ENCODE measurements around the gene LSAMP. TPM values are rescaled to one million over a fixed set of nuclear protein-coding genes. Genes with fewer than 3 reads are reported as not detected.

LSAMP gene
- total RNA-seq, 1 donor = 3.3 TPM

DNA sequence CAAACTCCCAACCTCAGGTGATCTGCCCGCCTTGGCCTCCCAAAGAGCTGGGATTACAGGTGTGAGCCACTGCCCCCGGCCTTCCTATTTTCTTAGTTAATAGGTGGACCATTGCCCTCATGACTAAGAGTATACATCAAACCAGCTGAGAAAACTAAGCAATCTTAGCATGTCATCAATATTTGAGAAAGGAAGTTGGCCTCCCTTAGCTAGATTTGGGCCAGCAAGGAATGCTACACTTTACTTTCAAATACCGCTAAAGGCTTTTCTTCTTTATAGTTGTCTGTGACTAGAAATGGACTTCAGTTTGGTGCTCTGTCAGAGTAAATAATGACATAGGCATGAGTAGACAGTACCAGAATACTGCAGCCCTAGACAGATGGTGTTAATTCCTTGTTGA is 622.7 kb downstream of the LSAMP start:
- no peak for DNase-seq (ENCODE audit: insufficient read length, low spot score, missing footprints)
- no peak overlapping the region for H3K27ac ChIP-seq (ENCODE audit: low read depth, low read length)
- no peaks in the 10 kb centered on the region for H3K4me1 ChIP-seq (ENCODE audit: insufficient read depth, low read length)
- H3K9me3 ChIP-seq (ENCODE audit: low read depth, low read length) = no peaks in the 10 kb centered on the region
- H3K4me3 ChIP-seq (ENCODE audit: insufficient read depth, low read length) = no peak overlapping the region
- no peak overlapping the region for H2AFZ ChIP-seq (ENCODE audit: low read length)
- H3K4me2 ChIP-seq (ENCODE audit: insufficient read depth, low read length) = no peak overlapping the region
- H3K27me3 ChIP-seq (ENCODE audit: insufficient read depth, low read length) = no peaks in the 10 kb centered on the region
- TF ChIP-seq, protein P1, sequence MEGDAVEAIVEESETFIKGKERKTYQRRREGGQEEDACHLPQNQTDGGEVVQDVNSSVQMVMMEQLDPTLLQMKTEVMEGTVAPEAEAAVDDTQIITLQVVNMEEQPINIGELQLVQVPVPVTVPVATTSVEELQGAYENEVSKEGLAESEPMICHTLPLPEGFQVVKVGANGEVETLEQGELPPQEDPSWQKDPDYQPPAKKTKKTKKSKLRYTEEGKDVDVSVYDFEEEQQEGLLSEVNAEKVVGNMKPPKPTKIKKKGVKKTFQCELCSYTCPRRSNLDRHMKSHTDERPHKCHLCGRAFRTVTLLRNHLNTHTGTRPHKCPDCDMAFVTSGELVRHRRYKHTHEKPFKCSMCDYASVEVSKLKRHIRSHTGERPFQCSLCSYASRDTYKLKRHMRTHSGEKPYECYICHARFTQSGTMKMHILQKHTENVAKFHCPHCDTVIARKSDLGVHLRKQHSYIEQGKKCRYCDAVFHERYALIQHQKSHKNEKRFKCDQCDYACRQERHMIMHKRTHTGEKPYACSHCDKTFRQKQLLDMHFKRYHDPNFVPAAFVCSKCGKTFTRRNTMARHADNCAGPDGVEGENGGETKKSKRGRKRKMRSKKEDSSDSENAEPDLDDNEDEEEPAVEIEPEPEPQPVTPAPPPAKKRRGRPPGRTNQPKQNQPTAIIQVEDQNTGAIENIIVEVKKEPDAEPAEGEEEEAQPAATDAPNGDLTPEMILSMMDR (IDR thresholded peaks at IDR 0.05; ENCODE audit: extremely low read depth, low read depth, low read length) = no peak
- H4K20me1 ChIP-seq (ENCODE audit: insufficient read depth, low read length) = no peaks in the 10 kb centered on the region
- H3K79me2 ChIP-seq (ENCODE audit: insufficient read depth, low read length) = no peaks in the 10 kb centered on the region
- H3K36me3 ChIP-seq (ENCODE audit: insufficient read depth, low read length) = no peaks in the 10 kb centered on the region

GRCh38 chr3:115819785-115820384 is 625.4 kb downstream of the LSAMP start:
- Histone ChIP-seq H2AFZ (ENCODE audit: low read length) (no peak overlapping the region), H3K9me3 (ENCODE audit: low read depth, low read length) (no peaks in the 10 kb centered on the region), H3K27ac (ENCODE audit: low read depth, low read length) (no peak overlapping the region), H3K79me2 (ENCODE audit: insufficient read depth, low read length) (no peaks in the 10 kb centered on the region), H3K4me1 (ENCODE audit: insufficient read depth, low read length) (no peaks in the 10 kb centered on the region), H3K36me3 (ENCODE audit: insufficient read depth, low read length) (no peaks in the 10 kb centered on the region), H3K27me3 (ENCODE audit: insufficient read depth, low read length) (no peaks in the 10 kb centered on the region), H3K4me2 (ENCODE audit: insufficient read depth, low read length) (no peak overlapping the region), H3K4me3 (ENCODE audit: insufficient read depth, low read length) (no peak overlapping the region), H4K20me1 (ENCODE audit: insufficient read depth, low read length) (no peaks in the 10 kb centered on the region)
- DNase-seq (ENCODE audit: insufficient read length, low spot score, missing footprints) = peak; percentile 77
- TF ChIP-seq, protein P1 (IDR thresholded peaks at IDR 0.05; ENCODE audit: extremely low read depth, low read depth, low read length) = peak; percentile 99

- Histone ChIP-seq H3K9me3 (ENCODE audit: low read depth, low read length) (no peaks in the 10 kb centered on the region), H2AFZ (ENCODE audit: low read length) (no peak overlapping the region), H3K27ac (ENCODE audit: low read depth, low read length) (no peak overlapping the region), H3K4me3 (ENCODE audit: insufficient read depth, low read length) (no peak overlapping the region), H4K20me1 (ENCODE audit: insufficient read depth, low read length) (no peaks in the 10 kb centered on the region), H3K36me3 (ENCODE audit: insufficient read depth, low read length) (no peaks in the 10 kb centered on the region), H3K27me3 (ENCODE audit: insufficient read depth, low read length) (no peaks in the 10 kb centered on the region), H3K79me2 (ENCODE audit: insufficient read depth, low read length) (no peaks in the 10 kb centered on the region), H3K4me1 (ENCODE audit: insufficient read depth, low read length) (no peaks in the 10 kb centered on the region), H3K4me2 (ENCODE audit: insufficient read depth, low read length) (peak overlapping the region; percentile 4)
- TF ChIP-seq, protein P1 (IDR thresholded peaks at IDR 0.05; ENCODE audit: extremely low read depth, low read depth, low read length) = peak; percentile 95
- peak; percentile 86 for DNase-seq (ENCODE audit: insufficient read length, low spot score, missing footprints)
Observed at GRCh38 chr3:115814778-115815380, 630.4 kb downstream of the LSAMP start.

DNA sequence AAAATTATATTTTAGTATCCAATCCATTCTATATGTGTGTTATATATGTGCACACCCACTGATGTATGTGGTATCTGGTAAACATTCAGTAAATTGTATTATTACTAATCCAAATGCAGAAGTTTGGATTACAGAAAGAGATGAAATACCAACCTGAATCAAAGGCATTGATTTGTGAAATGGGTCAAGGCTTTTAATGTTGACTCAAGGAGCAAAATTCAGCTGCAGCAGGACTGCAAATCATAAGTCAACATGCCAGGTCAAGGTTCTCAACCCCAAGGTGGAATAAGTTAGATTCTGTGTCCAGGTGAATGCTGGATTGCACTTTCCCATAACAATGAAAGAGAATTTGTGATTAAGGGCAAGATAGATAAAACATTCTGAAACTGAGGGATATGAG is 631.3 kb downstream of the LSAMP start:
- H3K27me3 ChIP-seq (ENCODE audit: insufficient read depth, low read length) = no peaks in the 10 kb centered on the region
- H3K36me3 ChIP-seq (ENCODE audit: insufficient read depth, low read length) = no peaks in the 10 kb centered on the region
- H3K27ac ChIP-seq (ENCODE audit: low read depth, low read length) = no peak overlapping the region
- H3K4me1 ChIP-seq (ENCODE audit: insufficient read depth, low read length) = no peaks in the 10 kb centered on the region
- H3K79me2 ChIP-seq (ENCODE audit: insufficient read depth, low read length) = no peaks in the 10 kb centered on the region
- no peak overlapping the region for H3K4me2 ChIP-seq (ENCODE audit: insufficient read depth, low read length)
- DNase-seq (ENCODE audit: insufficient read length, low spot score, missing footprints) = no peak
- TF ChIP-seq, protein P1 (IDR thresholded peaks at IDR 0.05; ENCODE audit: extremely low read depth, low read depth, low read length) = no peak
- no peaks in the 10 kb centered on the region for H4K20me1 ChIP-seq (ENCODE audit: insufficient read depth, low read length)
- no peak overlapping the region for H2AFZ ChIP-seq (ENCODE audit: low read length)
- no peaks in the 10 kb centered on the region for H3K9me3 ChIP-seq (ENCODE audit: low read depth, low read length)
- no peak overlapping the region for H3K4me3 ChIP-seq (ENCODE audit: insufficient read depth, low read length)

Measured in osteoblast (primary cell).